GM12864 (cell line): ENCODE data around the gene LRRC27.
"Not testable (repeated sequence)": the region's sequence is repeated elsewhere in the genome, so short reads cannot be mapped to it uniquely, and the experiment has no call there.

Source experiments
- DNase-seq: peaks from one replicate; pipeline ENCODE4 v3.0.0-alpha.2; 2011; ENCODE audit warnings: low read depth
- H3K4me3 ChIP-seq: 2 replicates; pipeline ENCODE4 v1.5.1; 2011; ENCODE audit warnings: mild to moderate bottlenecking, low read depth, low read length, control low read depth
- TF ChIP-seq, protein P1 (sequence below): IDR thresholded peaks from 2 replicates; pipeline ENCODE4 v1.5.1; 2011; ENCODE audit warnings: low read depth, mild to moderate bottlenecking, moderate library complexity, low read length, control low read depth, inconsistent platforms; ENCODE audit errors: missing control alignments

The LRRC27 gene

GRCh38 chr10:132385721-132386418, 53.9 kb downstream of the LRRC27 start:
- no peak for DNase-seq
- TF ChIP-seq, protein P1, sequence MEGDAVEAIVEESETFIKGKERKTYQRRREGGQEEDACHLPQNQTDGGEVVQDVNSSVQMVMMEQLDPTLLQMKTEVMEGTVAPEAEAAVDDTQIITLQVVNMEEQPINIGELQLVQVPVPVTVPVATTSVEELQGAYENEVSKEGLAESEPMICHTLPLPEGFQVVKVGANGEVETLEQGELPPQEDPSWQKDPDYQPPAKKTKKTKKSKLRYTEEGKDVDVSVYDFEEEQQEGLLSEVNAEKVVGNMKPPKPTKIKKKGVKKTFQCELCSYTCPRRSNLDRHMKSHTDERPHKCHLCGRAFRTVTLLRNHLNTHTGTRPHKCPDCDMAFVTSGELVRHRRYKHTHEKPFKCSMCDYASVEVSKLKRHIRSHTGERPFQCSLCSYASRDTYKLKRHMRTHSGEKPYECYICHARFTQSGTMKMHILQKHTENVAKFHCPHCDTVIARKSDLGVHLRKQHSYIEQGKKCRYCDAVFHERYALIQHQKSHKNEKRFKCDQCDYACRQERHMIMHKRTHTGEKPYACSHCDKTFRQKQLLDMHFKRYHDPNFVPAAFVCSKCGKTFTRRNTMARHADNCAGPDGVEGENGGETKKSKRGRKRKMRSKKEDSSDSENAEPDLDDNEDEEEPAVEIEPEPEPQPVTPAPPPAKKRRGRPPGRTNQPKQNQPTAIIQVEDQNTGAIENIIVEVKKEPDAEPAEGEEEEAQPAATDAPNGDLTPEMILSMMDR, result no peak
- no peak overlapping the region for H3K4me3 ChIP-seq

DNA sequence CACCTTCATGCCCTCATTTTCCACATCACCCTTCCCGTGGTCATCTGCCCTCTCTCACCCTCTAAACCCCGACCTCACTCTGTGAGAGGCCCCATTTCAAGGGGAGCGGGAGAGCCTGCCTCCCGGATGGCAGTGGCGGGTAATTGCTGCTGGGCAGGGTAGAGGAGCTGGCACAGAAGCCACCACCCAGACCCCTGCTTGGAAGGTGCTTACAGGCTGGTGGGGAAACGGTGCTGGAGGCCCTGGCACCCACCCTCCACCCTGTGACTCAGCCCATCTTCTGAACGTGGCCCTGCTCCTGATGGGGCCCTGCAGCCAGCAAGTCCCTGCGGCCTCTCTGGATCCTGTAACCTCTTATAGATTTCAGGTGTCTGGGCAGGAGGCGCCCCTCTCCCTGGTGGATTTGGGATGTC, 54.4 kb downstream of the LRRC27 start:
- no peak for DNase-seq
- H3K4me3 ChIP-seq, result no peak overlapping the region
- TF ChIP-seq, protein P1, result no peak

GRCh38 chr10:132386896-132387295, 54.9 kb downstream of the LRRC27 start:
- H3K4me3 ChIP-seq, result not testable (repeated sequence)

DNA sequence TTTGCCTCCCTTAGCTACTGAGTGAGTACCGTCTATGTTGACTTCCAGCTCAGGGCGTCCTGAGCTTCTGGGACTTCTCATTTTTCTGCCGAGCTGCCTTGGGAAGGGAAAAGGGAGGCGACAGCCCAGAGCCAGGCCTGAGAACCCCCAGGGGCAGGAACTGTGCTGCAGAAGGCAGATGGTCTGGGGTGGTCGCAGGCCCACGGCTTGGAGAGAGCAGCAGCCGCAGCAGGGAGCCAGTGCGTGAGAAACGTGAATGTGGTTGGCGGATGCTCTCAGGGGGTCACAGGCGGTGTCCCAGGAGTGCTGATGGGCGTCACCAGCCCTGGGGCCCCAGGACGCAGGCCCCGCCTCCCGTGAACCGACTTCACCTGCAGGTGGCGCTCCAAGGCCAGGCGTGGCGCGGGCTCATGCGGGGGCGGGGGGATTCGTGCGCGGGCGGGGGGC, 55.8 kb downstream of the LRRC27 start:
- TF ChIP-seq, protein P1, result peak; percentile 56
- H3K4me3 ChIP-seq, result no peak overlapping the region
- DNase-seq, result no peak

More at GRCh38 chr10:132386896-132387295, 54.9 kb downstream of the LRRC27 start:
- not testable (repeated sequence) for DNase-seq

DNA sequence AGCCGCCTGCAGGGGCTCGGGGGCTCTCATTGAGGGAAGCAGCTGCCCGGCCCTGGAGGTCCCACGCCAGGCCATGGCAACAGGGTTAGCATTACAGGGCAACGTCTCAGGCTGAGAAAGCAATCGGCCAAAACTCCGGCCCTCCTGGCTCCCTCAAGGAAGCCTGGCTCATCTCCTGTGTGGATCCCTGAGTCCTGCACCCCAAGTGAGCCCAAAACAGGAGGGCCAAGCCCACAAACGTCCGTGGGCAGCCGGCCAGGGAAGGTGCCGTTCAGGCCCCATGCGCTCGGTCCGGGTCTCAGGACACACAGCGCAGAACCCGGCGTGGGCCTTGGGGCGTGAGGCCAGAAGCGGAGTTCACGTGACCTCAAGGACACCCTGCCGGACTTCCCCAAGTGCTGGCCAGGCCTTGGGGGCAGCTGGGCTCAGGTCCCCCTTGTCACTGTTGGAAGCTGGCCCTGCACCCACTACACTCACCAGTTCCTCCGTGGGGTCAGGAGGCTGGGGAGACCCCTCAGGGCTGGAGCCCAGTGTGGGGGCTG, 57.0 kb downstream of the LRRC27 start:
- H3K4me3 ChIP-seq, result no peak overlapping the region
- DNase-seq, result no peak
- TF ChIP-seq, protein P1, result no peak

DNA sequence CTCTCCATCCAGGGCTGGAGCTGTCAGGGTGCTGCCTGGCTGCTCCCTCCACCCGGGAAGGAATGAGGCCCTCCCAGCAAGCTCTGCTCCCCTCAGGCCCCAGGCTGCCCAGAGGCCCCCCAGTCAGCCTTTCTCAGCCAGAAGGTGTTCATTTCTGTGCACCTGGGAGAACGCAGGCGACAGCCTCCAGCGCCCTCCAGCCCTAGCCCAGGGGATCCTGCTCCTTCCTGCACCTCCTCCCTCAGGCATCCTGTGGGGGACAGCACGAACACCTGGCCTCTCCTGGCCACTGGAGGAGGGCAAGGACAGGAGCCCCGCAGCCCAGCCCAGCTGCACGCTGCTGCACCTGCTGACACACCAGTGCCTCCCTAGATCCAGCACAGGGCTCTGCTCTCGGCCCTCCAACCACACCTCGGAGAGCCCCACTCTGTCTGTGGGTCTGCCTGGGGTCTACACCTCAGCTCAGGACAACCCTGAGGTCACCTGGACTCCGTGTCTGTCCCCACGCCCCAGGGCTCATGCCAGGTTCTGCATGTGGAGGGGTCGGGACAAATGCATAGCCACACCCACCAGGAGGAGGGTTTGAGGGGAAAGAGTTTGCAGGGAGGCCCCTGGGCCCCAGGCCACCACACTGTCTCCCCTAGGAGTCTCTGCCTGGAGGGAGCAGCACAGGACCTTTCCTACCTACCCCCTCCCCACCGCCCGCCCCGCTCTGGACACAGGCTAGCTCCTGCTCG, 57.6 kb downstream of the LRRC27 start:
- no peak for DNase-seq
- H3K4me3 ChIP-seq, result no peak overlapping the region
- TF ChIP-seq, protein P1, result no peak

- no peak for DNase-seq
- TF ChIP-seq, protein P1, result no peak
- H3K4me3 ChIP-seq, result no peak overlapping the region
Measured at GRCh38 chr10:132390170-132390920, 58.4 kb downstream of the LRRC27 start.
